OCI-LY1 (cell line): ENCODE results near the gene MKNK1.

ENCODE experiments used
- H2AFZ ChIP-seq: fragments of 200-600 bp; sonication (generic), shearing (Covaris generic); 2 replicates; pipeline ENCODE4 v1.6.0; 2014; ENCODE audit warnings: antibody characterized with exemption, mild to moderate bottlenecking, low read length
- H3F3A ChIP-seq: fragments of 200-600 bp; sonication (generic), shearing (Covaris generic); 2 replicates; pipeline ENCODE4 v1.6.0; 2014; ENCODE audit warnings: mild to moderate bottlenecking, antibody characterized with exemption, low read length, moderate library complexity; ENCODE audit not compliant: insufficient read depth
- H3K27ac ChIP-seq: fragments of 200-600 bp; sonication (generic); 2 replicates; pipeline ENCODE4 v1.5.1; 2014; ENCODE audit warnings: low read length, mixed run types, mild to moderate bottlenecking, low read depth; ENCODE audit not compliant: poor library complexity, severe bottlenecking
- H3K27me3 ChIP-seq: fragments of 200-600 bp; sonication (generic); 2 replicates; pipeline ENCODE4 v1.6.0; 2014; ENCODE audit warnings: antibody characterized with exemption, mild to moderate bottlenecking, low read length, moderate library complexity; ENCODE audit not compliant: insufficient read depth
- H3K36me3 ChIP-seq: fragments of 200-600 bp; sonication (generic); 2 replicates; pipeline ENCODE4 v1.6.1; 2014; ENCODE audit warnings: mild to moderate bottlenecking, antibody characterized with exemption, low read length, moderate library complexity, mixed read lengths; ENCODE audit not compliant: insufficient read depth
- H3K4me1 ChIP-seq: fragments of 200-600 bp; sonication (generic); 2 replicates; pipeline ENCODE4 v1.5.1; 2014; ENCODE audit warnings: mild to moderate bottlenecking, low read length, moderate library complexity; ENCODE audit not compliant: insufficient read depth, severe bottlenecking
- H3K4me2 ChIP-seq: fragments of 200-600 bp; sonication (generic), shearing (Covaris generic); 2 replicates; pipeline ENCODE4 v1.6.1; 2014; ENCODE audit warnings: low read length
- H3K4me3 ChIP-seq: fragments of 200-600 bp; sonication (generic); 2 replicates; pipeline ENCODE4 v1.5.1; 2014; ENCODE audit warnings: low read length, low read depth, mild to moderate bottlenecking, mixed read lengths; ENCODE audit not compliant: poor library complexity, severe bottlenecking
- H3K79me2 ChIP-seq: fragments of 200-600 bp; shearing (Covaris generic); 2 replicates; pipeline ENCODE4 v1.6.1; 2016; ENCODE audit warnings: mixed run types, low read length, mixed read lengths; ENCODE audit not compliant: insufficient read depth
- H3K9ac ChIP-seq: fragments of 200-600 bp; sonication (generic), shearing (Covaris generic); 2 replicates; pipeline ENCODE4 v1.6.1; 2014; ENCODE audit warnings: mild to moderate bottlenecking, low read length, mixed read lengths
- H3K9me2 ChIP-seq: fragments of 200-600 bp; sonication (generic), shearing (Covaris generic); 2 replicates; pipeline ENCODE4 v1.6.1; 2014; ENCODE audit warnings: low read depth, mild to moderate bottlenecking, low read length, mixed read lengths
- H3K9me3 ChIP-seq: fragments of 200-600 bp; shearing (Covaris generic); 2 replicates; pipeline ENCODE4 v1.6.1; 2014; ENCODE audit warnings: low read length, mixed read lengths
- H4K20me1 ChIP-seq: fragments of 200-600 bp; sonication (generic), shearing (Covaris generic); 2 replicates; pipeline ENCODE4 v1.6.0; 2016; ENCODE audit warnings: mild to moderate bottlenecking, low read length; ENCODE audit not compliant: insufficient read depth
- CTCF ChIP-seq: fragments of 200-600 bp; sonication (generic), shearing (Covaris generic); IDR thresholded peaks from 2 replicates; pipeline ENCODE4 v1.5.1; 2017; ENCODE audit warnings: mild to moderate bottlenecking, antibody characterized with exemption, low read length, moderate library complexity, mixed read lengths
- EZH2 ChIP-seq: fragments of 200-600 bp; sonication (generic), shearing (Covaris generic); IDR thresholded peaks from 2 replicates; pipeline ENCODE4 v1.8.0; 2017; ENCODE audit warnings: borderline replicate concordance, mixed run types, mild to moderate bottlenecking, antibody characterized with exemption, low read length, moderate library complexity, mixed read lengths

MKNK1 gene

GRCh38 chr1:46577671-46578070 is 26.4 kb downstream of the MKNK1 start:
- no peak for TF ChIP-seq EZH2
- no peak for TF ChIP-seq CTCF
- Histone ChIP-seq H3K27me3 (no peaks in the 10 kb centered on the region), H3K9me2 (no peaks in the 10 kb centered on the region), H2AFZ (no peak overlapping the region), H3K79me2 (no peaks in the 10 kb centered on the region), H3K9ac (no peak overlapping the region), H3K9me3 (no peaks in the 10 kb centered on the region), H3K4me1 (no peaks in the 10 kb centered on the region), H3K27ac (no peak overlapping the region), H3K36me3 (peaks cover 5% of the 10 kb centered on the region; the same call in 1 of the 2 replicates), H3K4me2 (no peak overlapping the region), H3F3A (no peaks in the 10 kb centered on the region), H4K20me1 (no peaks in the 10 kb centered on the region), H3K4me3 (no peak overlapping the region)

- no peaks in the 10 kb centered on the region for H3K79me2 ChIP-seq
- no peaks in the 10 kb centered on the region for H3F3A ChIP-seq
- H4K20me1 ChIP-seq, result no peaks in the 10 kb centered on the region
- no peak overlapping the region for H2AFZ ChIP-seq
- H3K36me3 ChIP-seq, result peaks cover 5% of the 10 kb centered on the region; the same call in 1 of the 2 replicates
- no peak overlapping the region for H3K9ac ChIP-seq
- no peak overlapping the region for H3K4me3 ChIP-seq
- TF ChIP-seq CTCF (no peak), EZH2 (no peak)
- H3K9me2 ChIP-seq, result no peaks in the 10 kb centered on the region
- no peaks in the 10 kb centered on the region for H3K9me3 ChIP-seq
- H3K4me2 ChIP-seq, result no peak overlapping the region
- no peaks in the 10 kb centered on the region for H3K4me1 ChIP-seq
- no peak overlapping the region for H3K27ac ChIP-seq
- no peaks in the 10 kb centered on the region for H3K27me3 ChIP-seq
Measured at GRCh38 chr1:46576596-46576995, 27.5 kb downstream of the MKNK1 start.

DNA sequence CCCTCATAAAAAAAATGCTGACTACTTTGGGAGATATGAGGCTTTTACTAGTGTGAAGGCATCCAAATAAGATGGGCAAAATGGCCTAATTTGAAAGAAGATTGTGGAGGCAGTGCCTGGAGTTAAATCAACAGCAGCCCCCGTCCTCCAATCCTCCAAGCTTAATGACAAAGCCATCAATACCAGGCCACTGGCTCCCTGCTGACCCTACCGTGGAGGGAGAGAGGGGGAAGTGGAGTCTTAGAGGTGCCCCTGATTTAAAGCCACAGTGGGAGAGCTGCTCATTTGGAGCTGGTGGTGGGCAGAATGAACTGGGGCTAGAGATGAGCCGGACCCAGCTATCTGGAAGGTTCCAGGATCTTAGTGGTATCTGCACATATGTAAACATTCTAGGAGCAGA is 28.3 kb downstream of the MKNK1 start:
- H3K79me2 ChIP-seq, result no peaks in the 10 kb centered on the region
- H3K4me2 ChIP-seq, result no peak overlapping the region
- no peak overlapping the region for H3K27ac ChIP-seq
- H3K9me2 ChIP-seq, result no peaks in the 10 kb centered on the region
- H3F3A ChIP-seq, result no peaks in the 10 kb centered on the region
- H4K20me1 ChIP-seq, result no peaks in the 10 kb centered on the region
- TF ChIP-seq CTCF (no peak), EZH2 (no peak)
- no peaks in the 10 kb centered on the region for H3K27me3 ChIP-seq
- H3K4me1 ChIP-seq, result no peaks in the 10 kb centered on the region
- no peak overlapping the region for H3K4me3 ChIP-seq
- H2AFZ ChIP-seq, result no peak overlapping the region
- peaks cover 5% of the 10 kb centered on the region; the same call in 1 of the 2 replicates for H3K36me3 ChIP-seq
- H3K9me3 ChIP-seq, result no peaks in the 10 kb centered on the region
- H3K9ac ChIP-seq, result no peak overlapping the region
